Measurements from ENCODE around the gene TRIM71. TPM values are rescaled to one million over a fixed set of nuclear protein-coding genes. Genes with fewer than 3 reads are reported as not detected.

TRIM71 gene
- total RNA-seq, 2 experiments from 2014 or later: 0.18 to 0.22 TPM

DNA sequence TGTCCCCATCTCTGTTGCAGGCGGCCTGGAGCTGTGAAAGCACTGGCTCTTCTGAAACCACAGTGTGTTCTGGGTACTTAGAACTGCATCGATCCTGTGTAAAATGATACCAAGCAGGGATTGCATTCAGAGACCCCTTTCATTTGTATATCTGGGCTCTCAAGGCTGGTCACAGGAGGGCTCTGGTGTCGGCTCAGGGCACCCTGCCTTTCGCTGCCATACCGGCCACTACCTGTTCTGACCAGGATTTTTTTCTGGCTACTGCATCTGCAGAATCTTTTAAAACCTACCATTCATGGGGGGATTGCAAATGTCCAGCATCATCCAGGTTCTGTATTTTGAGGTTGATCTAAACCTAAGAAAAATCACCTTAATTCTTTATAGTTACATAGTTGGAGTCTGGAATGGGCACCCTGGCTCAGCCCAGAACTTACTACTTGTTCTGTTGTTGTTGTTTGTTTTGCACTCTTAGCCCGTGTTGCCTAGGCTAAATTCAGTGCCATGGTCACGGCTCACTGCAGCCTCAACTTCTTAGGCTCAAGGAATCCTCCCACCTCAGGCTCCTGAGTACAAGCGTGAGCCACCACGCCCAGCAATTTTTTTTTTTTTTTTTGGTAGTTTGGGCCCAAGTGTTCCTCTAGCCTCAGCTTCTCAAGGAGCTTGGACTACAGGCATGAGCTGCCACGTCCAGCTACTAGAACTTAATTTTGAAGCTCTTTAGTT is 52.7 kb downstream of the TRIM71 start:
- ATAC-seq (no peak), DNase-seq (no peak)
- intact Hi-C loops (cut with micrococcal nuclease): no loop called here
- H3K27me3 Mint-ChIP-seq: no peaks in the 10 kb centered on the region
- ChIA-PET POLR2A (no interaction called here), CTCF (interaction anchor here (0.7 to 1.5 kb wide), 2 partner anchors 12 to 90 kb away, joined by 3 to 6 read pairs; no protein-coding TSS in a partner anchor)
- H3K4me3 Mint-ChIP-seq: no peak overlapping the region
- no peak overlapping the region for H3K27ac Mint-ChIP-seq
- no peak for TF ChIP-seq CTCF (IDR thresholded peaks at IDR 0.05)
- no peaks in the 10 kb centered on the region for H3K9me3 Mint-ChIP-seq
- no peaks in the 10 kb centered on the region for H3K4me1 Mint-ChIP-seq (ENCODE audit: low read depth)
- H3K36me3 Mint-ChIP-seq (ENCODE audit: low read depth): no peaks in the 10 kb centered on the region

DNA sequence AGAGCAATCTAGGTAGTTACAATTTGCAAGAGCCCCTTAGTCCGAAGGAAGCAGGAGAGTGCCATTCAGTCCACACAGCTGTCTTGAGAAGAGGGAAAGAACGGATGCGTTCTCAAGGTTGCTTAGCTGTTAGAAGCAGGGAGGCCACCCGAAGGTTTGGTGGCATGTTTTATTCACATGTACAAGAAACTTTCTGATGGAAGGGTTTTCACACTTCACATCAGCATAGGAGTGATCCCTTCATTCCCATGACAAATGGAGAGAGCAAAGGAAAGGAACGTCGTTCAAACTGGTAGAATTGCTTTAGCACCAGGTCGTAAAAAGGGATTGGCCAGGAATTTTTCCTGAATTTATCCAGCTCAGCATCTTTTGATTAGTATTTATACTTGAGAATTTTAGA is 53.5 kb downstream of the TRIM71 start:
- Mint-ChIP-seq H3K4me3 (no peak overlapping the region), H3K27ac (no peak overlapping the region), H3K36me3 (ENCODE audit: low read depth) (no peaks in the 10 kb centered on the region), H3K27me3 (no peaks in the 10 kb centered on the region), H3K9me3 (no peaks in the 10 kb centered on the region), H3K4me1 (ENCODE audit: low read depth) (no peaks in the 10 kb centered on the region)
- no peak for TF ChIP-seq CTCF (IDR thresholded peaks at IDR 0.05)
- DNase-seq (no peak), ATAC-seq (no peak)
- POLR2A ChIA-PET: no interaction called here
- CTCF ChIA-PET: interaction anchor here (0.7 kb wide), 1 partner anchor 91 kb away, joined by 3 read pairs; no protein-coding TSS in a partner anchor
- intact Hi-C loops (cut with micrococcal nuclease): no loop called here

DNA sequence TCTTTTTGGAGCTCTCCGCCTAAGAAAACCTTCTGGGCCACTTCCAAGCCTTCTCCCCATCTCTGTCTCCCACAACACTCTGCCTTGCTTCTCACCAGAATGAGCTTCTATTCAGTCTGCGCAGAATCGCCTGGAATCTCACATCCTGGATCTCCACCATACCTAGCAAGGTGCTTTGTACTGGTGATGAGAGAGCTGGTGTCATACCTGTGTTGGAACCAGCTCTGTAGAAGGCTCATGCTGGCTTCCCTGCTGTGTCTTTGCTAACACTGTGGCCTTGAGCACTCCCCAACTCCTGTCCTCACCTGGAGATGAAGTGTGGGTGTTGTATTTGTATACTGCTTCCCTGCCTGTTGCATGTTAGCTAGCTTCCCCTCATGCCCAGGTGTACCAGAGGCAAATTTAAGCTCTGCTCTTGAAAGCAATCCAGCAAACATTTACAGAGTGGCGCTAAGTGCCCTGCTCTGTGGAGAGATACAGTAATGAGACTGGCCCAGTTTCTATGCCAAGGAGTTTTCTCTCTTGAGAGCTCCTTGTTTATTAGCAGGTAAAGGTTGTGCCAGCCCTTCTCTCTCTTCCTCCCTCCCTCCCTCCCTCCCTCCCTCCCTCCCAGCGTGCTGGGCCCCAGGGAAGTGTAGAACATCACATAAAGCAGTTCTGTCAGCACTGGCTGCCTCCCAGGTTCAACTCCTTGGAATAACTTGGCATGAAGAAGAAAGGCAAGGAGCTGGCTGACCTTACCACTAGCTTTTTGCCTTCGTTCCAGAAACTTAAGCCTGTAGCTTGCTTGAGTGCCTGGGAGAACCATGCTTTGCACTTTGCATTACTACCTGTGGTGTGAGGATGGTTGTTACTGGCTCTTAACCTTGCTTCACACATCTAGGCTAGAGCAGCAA is 54.9 kb downstream of the TRIM71 start:
- no peak overlapping the region for H3K4me3 Mint-ChIP-seq
- no peaks in the 10 kb centered on the region for H3K9me3 Mint-ChIP-seq

GRCh38 chr3:32873531-32874130 is 55.8 kb downstream of the TRIM71 start:
- Mint-ChIP-seq H3K27ac (no peak overlapping the region), H3K4me1 (ENCODE audit: low read depth) (no peaks in the 10 kb centered on the region), H3K27me3 (peaks cover 3% of the 10 kb centered on the region), H3K4me3 (no peak overlapping the region), H3K36me3 (ENCODE audit: low read depth) (no peaks in the 10 kb centered on the region), H3K9me3 (no peaks in the 10 kb centered on the region)
- ChIA-PET POLR2A (no interaction called here), CTCF (interaction anchor here (0.6 to 1.4 kb wide), 4 partner anchors 28 to 65 kb away, joined by 3 to 5 read pairs (median 3); no protein-coding TSS in a partner anchor)
- no peak for TF ChIP-seq CTCF (IDR thresholded peaks at IDR 0.05)
- ATAC-seq: no peak
- intact Hi-C loops (cut with micrococcal nuclease): no loop called here
- DNase-seq: no peak

More for the DNA sequence above, 54.9 kb downstream of the TRIM71 start:
- Mint-ChIP-seq H3K27ac (no peak overlapping the region), H3K4me1 (ENCODE audit: low read depth) (no peaks in the 10 kb centered on the region), H3K36me3 (ENCODE audit: low read depth) (no peaks in the 10 kb centered on the region), H3K27me3 (peaks cover 3% of the 10 kb centered on the region)
- CTCF ChIA-PET: interaction anchor here (0.6 to 1.0 kb wide), 2 partner anchors 28 to 62 kb away, joined by 3 read pairs; no protein-coding TSS in a partner anchor
- ATAC-seq (no peak), DNase-seq (no peak)
- TF ChIP-seq CTCF (IDR thresholded peaks at IDR 0.05): no peak
- POLR2A ChIA-PET: no interaction called here
- intact Hi-C loops (cut with micrococcal nuclease): no loop called here

Data from activated CD8-positive, alpha-beta T cell treated with anti-CD3 and anti-CD28 coated beads for 36 hours (primary cell).